Loucy (cell line): ENCODE results near the gene IGFBP2.

Experiments
- H2AFZ ChIP-seq: fragments of 200-600 bp; sonication (generic); 2 replicates; pipeline ENCODE4 v1.6.0; 2016; ENCODE audit warnings: antibody characterized with exemption, mild to moderate bottlenecking, low read length, moderate library complexity
- H3F3A ChIP-seq: fragments of 200-600 bp; 2 replicates; pipeline ENCODE4 v1.6.0; 2016; ENCODE audit warnings: antibody characterized with exemption, low read depth, mild to moderate bottlenecking
- H3K27me3 ChIP-seq: fragments of 200-600 bp; sonication (generic); 2 replicates; pipeline ENCODE4 v1.6.1; 2014; ENCODE audit warnings: low read length, mild to moderate bottlenecking; ENCODE audit not compliant: insufficient read depth, poor library complexity, severe bottlenecking
- H3K36me3 ChIP-seq: fragments of 200-600 bp; sonication (generic); 2 replicates; pipeline ENCODE4 v1.6.1; 2016; ENCODE audit warnings: low read length; ENCODE audit not compliant: insufficient read depth
- H3K4me1 ChIP-seq: fragments of 200-600 bp; sonication (generic); 2 replicates; pipeline ENCODE4 v1.5.1; 2014; ENCODE audit warnings: low read length, mild to moderate bottlenecking; ENCODE audit not compliant: insufficient read depth, poor library complexity, severe bottlenecking
- H3K4me2 ChIP-seq: fragments of 200-600 bp; sonication (generic); 2 replicates; pipeline ENCODE4 v1.6.0; 2014; ENCODE audit warnings: antibody characterized with exemption, low read length, low read depth, mild to moderate bottlenecking; ENCODE audit not compliant: poor library complexity, severe bottlenecking
- H3K4me3 ChIP-seq: fragments of 200-600 bp; sonication (generic); 2 replicates; pipeline ENCODE4 v1.5.1; 2014; ENCODE audit warnings: low read length, mild to moderate bottlenecking, mixed read lengths; ENCODE audit not compliant: poor library complexity, severe bottlenecking
- H3K79me2 ChIP-seq: fragments of 200-600 bp; sonication (generic); 2 replicates; pipeline ENCODE4 v1.6.1; 2014; ENCODE audit warnings: low read length; ENCODE audit not compliant: insufficient read depth
- H3K9ac ChIP-seq: fragments of 200-600 bp; sonication (generic); 2 replicates; pipeline ENCODE4 v1.6.0; 2014; ENCODE audit warnings: mild to moderate bottlenecking, low read depth, low read length, moderate library complexity; ENCODE audit not compliant: poor library complexity, severe bottlenecking
- H3K9me2 ChIP-seq: fragments of 200-600 bp; sonication (generic); replicated peaks from 2 replicates; pipeline ENCODE4 v1.6.1; 2016; ENCODE audit warnings: low read depth, low read length, mixed read lengths
- H3K9me3 ChIP-seq: fragments of 200-600 bp; sonication (generic); 2 replicates; pipeline ENCODE4 v1.6.1; 2014; ENCODE audit warnings: mild to moderate bottlenecking, antibody characterized with exemption, low read length, low read depth; ENCODE audit not compliant: insufficient read depth
- H4K20me1 ChIP-seq: fragments of 200-600 bp; sonication (generic); 2 replicates; pipeline ENCODE4 v1.6.0; 2014; ENCODE audit warnings: antibody characterized with exemption, low read length, mild to moderate bottlenecking; ENCODE audit not compliant: insufficient read depth, poor library complexity, severe bottlenecking
- EZH2phosphoT487 ChIP-seq: fragments of 200-600 bp; IDR thresholded peaks from 2 replicates; pipeline ENCODE4 v1.6.1; 2018; ENCODE audit warnings: antibody characterized with exemption, mild to moderate bottlenecking, moderate library complexity, borderline replicate concordance
- TF ChIP-seq, protein P1 (sequence below): fragments of 200-600 bp; sonication (generic); conservative IDR thresholded peaks from 2 replicates; pipeline ENCODE4 v1.5.1; 2014; ENCODE audit warnings: mild to moderate bottlenecking, antibody characterized with exemption, low read length

IGFBP2 gene

DNA sequence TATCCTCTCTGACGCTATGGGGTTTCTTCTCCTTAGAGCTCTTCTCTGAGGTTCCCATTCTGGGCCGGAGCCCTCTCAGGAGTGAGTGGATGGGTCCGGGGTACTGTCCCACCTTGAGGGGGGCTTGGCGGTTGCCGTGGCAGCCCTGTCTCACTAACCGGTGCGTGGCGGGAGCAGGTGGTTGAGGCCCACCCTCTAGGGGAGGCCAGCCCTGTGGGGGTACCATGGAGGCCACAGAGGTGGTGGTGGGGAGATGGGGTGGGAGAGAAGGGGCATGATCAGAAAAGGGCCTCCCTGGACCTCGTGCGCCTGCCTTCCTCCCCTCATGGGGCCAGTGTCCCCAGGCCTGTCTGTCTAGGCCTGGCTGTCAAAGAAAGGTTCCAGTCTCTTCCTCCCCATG is 39.8 kb downstream of the IGFBP2 start:
- H3K9me3 ChIP-seq = no peaks in the 10 kb centered on the region
- no peaks in the 10 kb centered on the region for H4K20me1 ChIP-seq
- TF ChIP-seq, protein P1, sequence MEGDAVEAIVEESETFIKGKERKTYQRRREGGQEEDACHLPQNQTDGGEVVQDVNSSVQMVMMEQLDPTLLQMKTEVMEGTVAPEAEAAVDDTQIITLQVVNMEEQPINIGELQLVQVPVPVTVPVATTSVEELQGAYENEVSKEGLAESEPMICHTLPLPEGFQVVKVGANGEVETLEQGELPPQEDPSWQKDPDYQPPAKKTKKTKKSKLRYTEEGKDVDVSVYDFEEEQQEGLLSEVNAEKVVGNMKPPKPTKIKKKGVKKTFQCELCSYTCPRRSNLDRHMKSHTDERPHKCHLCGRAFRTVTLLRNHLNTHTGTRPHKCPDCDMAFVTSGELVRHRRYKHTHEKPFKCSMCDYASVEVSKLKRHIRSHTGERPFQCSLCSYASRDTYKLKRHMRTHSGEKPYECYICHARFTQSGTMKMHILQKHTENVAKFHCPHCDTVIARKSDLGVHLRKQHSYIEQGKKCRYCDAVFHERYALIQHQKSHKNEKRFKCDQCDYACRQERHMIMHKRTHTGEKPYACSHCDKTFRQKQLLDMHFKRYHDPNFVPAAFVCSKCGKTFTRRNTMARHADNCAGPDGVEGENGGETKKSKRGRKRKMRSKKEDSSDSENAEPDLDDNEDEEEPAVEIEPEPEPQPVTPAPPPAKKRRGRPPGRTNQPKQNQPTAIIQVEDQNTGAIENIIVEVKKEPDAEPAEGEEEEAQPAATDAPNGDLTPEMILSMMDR = no peak
- TF ChIP-seq EZH2phosphoT487 = no peak

DNA sequence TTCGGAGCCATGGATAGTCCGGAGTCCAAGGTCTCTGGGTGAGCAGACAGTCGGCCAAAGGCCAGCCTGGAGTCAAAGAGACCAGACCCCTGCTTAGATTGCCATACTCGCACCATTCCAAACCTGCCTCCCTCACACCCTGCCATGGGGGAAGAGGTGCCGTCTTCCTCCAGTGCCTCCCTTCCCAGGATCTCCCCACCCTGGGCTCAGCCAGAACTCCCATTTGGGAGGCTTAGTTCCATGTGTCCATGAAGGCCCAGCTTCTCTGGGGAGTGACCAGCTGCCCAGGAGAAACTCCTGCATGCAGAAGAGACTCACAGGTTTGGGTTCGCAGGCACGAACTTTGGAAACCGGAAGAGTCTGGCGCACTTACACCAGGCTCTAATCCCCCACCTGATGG is 40.4 kb downstream of the IGFBP2 start:
- Histone ChIP-seq H3K79me2 (no peaks in the 10 kb centered on the region), H3K4me3 (no peak overlapping the region), H3K9me2 (no peaks in the 10 kb centered on the region), H3K9me3 (no peaks in the 10 kb centered on the region), H4K20me1 (no peaks in the 10 kb centered on the region), H3K36me3 (no peaks in the 10 kb centered on the region), H3K4me1 (no peaks in the 10 kb centered on the region), H3K4me2 (no peak overlapping the region), H3K27me3 (no peaks in the 10 kb centered on the region), H2AFZ (no peak overlapping the region), H3K9ac (no peak overlapping the region), H3F3A (no peaks in the 10 kb centered on the region)
- TF ChIP-seq EZH2phosphoT487 = no peak
- TF ChIP-seq, protein P1 = no peak

More for the DNA sequence above, 39.8 kb downstream of the IGFBP2 start:
- H3K4me3 ChIP-seq = no peak overlapping the region
- H3K79me2 ChIP-seq = no peaks in the 10 kb centered on the region
- no peak overlapping the region for H3K9ac ChIP-seq
- no peaks in the 10 kb centered on the region for H3K36me3 ChIP-seq
- H3F3A ChIP-seq = no peaks in the 10 kb centered on the region
- H2AFZ ChIP-seq = no peak overlapping the region
- no peaks in the 10 kb centered on the region for H3K27me3 ChIP-seq
- no peaks in the 10 kb centered on the region for H3K4me1 ChIP-seq
- H3K9me2 ChIP-seq = no peaks in the 10 kb centered on the region
- no peak overlapping the region for H3K4me2 ChIP-seq

DNA sequence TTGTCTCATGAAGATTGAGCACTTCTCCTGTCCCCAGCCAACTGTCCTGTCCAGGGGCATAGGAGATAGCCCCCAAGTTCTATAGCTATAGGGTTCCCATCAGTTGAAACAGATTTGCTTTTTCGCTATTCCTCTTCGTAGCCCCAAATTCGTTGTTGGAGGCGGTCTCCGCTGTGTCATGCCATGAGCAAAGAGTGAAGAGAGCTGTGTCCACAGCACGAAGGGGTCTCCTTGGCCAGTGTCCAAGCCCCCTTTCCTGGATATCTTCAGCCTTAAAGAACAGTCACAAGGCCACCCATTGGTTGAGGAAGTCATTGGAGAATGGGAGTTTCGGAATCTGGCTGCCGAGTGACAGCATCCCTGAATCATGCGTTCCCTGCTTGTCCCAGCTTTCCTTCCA is 41.2 kb downstream of the IGFBP2 start:
- no peaks in the 10 kb centered on the region for H3K9me3 ChIP-seq
- no peak overlapping the region for H3K4me3 ChIP-seq
- H3K9ac ChIP-seq = no peak overlapping the region
- H3K27me3 ChIP-seq = no peaks in the 10 kb centered on the region
- H3F3A ChIP-seq = no peaks in the 10 kb centered on the region
- no peaks in the 10 kb centered on the region for H4K20me1 ChIP-seq
- H3K4me1 ChIP-seq = no peaks in the 10 kb centered on the region
- no peak overlapping the region for H3K4me2 ChIP-seq
- no peaks in the 10 kb centered on the region for H3K79me2 ChIP-seq
- TF ChIP-seq EZH2phosphoT487 = no peak
- TF ChIP-seq, protein P1 = no peak
- no peaks in the 10 kb centered on the region for H3K36me3 ChIP-seq
- no peaks in the 10 kb centered on the region for H3K9me2 ChIP-seq
- no peak overlapping the region for H2AFZ ChIP-seq
